ENCODE results near the gene FARS2. TPM values are rescaled to one million over a fixed set of nuclear protein-coding genes. Genes with fewer than 3 reads are reported as not detected.

Gene FARS2
- total RNA-seq, 2 experiments from 2014 or later, result 16.7 to 20.2 TPM

- H3K27me3 Mint-ChIP-seq (ENCODE audit: low read depth), result no peaks in the 10 kb centered on the region
- no peak overlapping the region for H3K4me3 Mint-ChIP-seq
- H3K9me3 Mint-ChIP-seq (ENCODE audit: insufficient read depth), result no peaks in the 10 kb centered on the region
- CTCF ChIA-PET, result interaction anchor here (1.9 kb wide), 1 partner anchor 28 kb away, joined by 4 read pairs; no protein-coding TSS in a partner anchor
- POLR2A ChIA-PET, result no interaction called here
- ATAC-seq, result no peak
- no peaks in the 10 kb centered on the region for H3K4me1 Mint-ChIP-seq (ENCODE audit: low read depth)
- DNase-seq, result no peak
- peaks cover 3% of the 10 kb centered on the region for H3K36me3 Mint-ChIP-seq (ENCODE audit: low read depth)
- no peak overlapping the region for H3K27ac Mint-ChIP-seq
Observed at GRCh38 chr6:5442916-5443315, 181.6 kb downstream of the FARS2 start.

GRCh38 chr6:5443491-5443890 lies 182.2 kb downstream of the FARS2 start:
- H3K9me3 Mint-ChIP-seq (ENCODE audit: insufficient read depth), result no peaks in the 10 kb centered on the region
- H3K27ac Mint-ChIP-seq, result no peak overlapping the region
- H3K27me3 Mint-ChIP-seq (ENCODE audit: low read depth), result no peaks in the 10 kb centered on the region
- H3K36me3 Mint-ChIP-seq (ENCODE audit: low read depth), result no peaks in the 10 kb centered on the region
- CTCF ChIA-PET, result interaction anchor here (1.9 kb wide), 1 partner anchor 28 kb away, joined by 4 read pairs; no protein-coding TSS in a partner anchor
- ATAC-seq, result no peak
- H3K4me1 Mint-ChIP-seq (ENCODE audit: low read depth), result no peaks in the 10 kb centered on the region
- no peak overlapping the region for H3K4me3 Mint-ChIP-seq
- no peak for DNase-seq
- POLR2A ChIA-PET, result no interaction called here

GRCh38 chr6:5446362-5447075 lies 185.2 kb downstream of the FARS2 start:
- no peak for ATAC-seq
- H3K36me3 Mint-ChIP-seq (ENCODE audit: low read depth), result no peaks in the 10 kb centered on the region

GRCh38 chr6:5447921-5448320 lies 186.6 kb downstream of the FARS2 start:
- Mint-ChIP-seq H3K4me3 (no peak overlapping the region), H3K9me3 (ENCODE audit: insufficient read depth) (no peaks in the 10 kb centered on the region), H3K36me3 (ENCODE audit: low read depth) (no peaks in the 10 kb centered on the region), H3K27ac (no peak overlapping the region), H3K27me3 (ENCODE audit: low read depth) (no peaks in the 10 kb centered on the region), H3K4me1 (ENCODE audit: low read depth) (no peaks in the 10 kb centered on the region)
- DNase-seq, result no peak
- ChIA-PET POLR2A (no interaction called here), CTCF (no interaction called here)
- ATAC-seq, result no peak

More at GRCh38 chr6:5446362-5447075, 185.2 kb downstream of the FARS2 start:
- Mint-ChIP-seq H3K27me3 (ENCODE audit: low read depth) (no peaks in the 10 kb centered on the region), H3K4me1 (ENCODE audit: low read depth) (no peaks in the 10 kb centered on the region), H3K9me3 (ENCODE audit: insufficient read depth) (no peaks in the 10 kb centered on the region), H3K27ac (no peak overlapping the region), H3K4me3 (no peak overlapping the region)
- ChIA-PET POLR2A (no interaction called here), CTCF (no interaction called here)
- no peak for DNase-seq

- no peaks in the 10 kb centered on the region for H3K4me1 Mint-ChIP-seq (ENCODE audit: low read depth)
- H3K4me3 Mint-ChIP-seq, result no peak overlapping the region
- ChIA-PET POLR2A (no interaction called here), CTCF (interaction anchor here (1.0 kb wide), 1 partner anchor 11 kb away, joined by 3 read pairs; no protein-coding TSS in a partner anchor)
- ATAC-seq (no peak), DNase-seq (no peak)
- H3K27ac Mint-ChIP-seq, result no peak overlapping the region
- no peaks in the 10 kb centered on the region for H3K36me3 Mint-ChIP-seq (ENCODE audit: low read depth)
- no peaks in the 10 kb centered on the region for H3K9me3 Mint-ChIP-seq (ENCODE audit: insufficient read depth)
- no peaks in the 10 kb centered on the region for H3K27me3 Mint-ChIP-seq (ENCODE audit: low read depth)
Observed at GRCh38 chr6:5450073-5450472, 188.8 kb downstream of the FARS2 start.

- ChIA-PET CTCF (no interaction called here), POLR2A (interaction anchor here (1.3 kb wide), 1 partner anchor 21 kb away, joined by 3 read pairs; no protein-coding TSS in a partner anchor)
- no peaks in the 10 kb centered on the region for H3K9me3 Mint-ChIP-seq (ENCODE audit: insufficient read depth)
- no peak overlapping the region for H3K4me3 Mint-ChIP-seq
- no peaks in the 10 kb centered on the region for H3K4me1 Mint-ChIP-seq (ENCODE audit: low read depth)
- ATAC-seq, result no peak
- no peak overlapping the region for H3K27ac Mint-ChIP-seq
- H3K36me3 Mint-ChIP-seq (ENCODE audit: low read depth), result no peaks in the 10 kb centered on the region
- no peaks in the 10 kb centered on the region for H3K27me3 Mint-ChIP-seq (ENCODE audit: low read depth)
- DNase-seq, result no peak
Observed at GRCh38 chr6:5453546-5453945, 192.2 kb downstream of the FARS2 start.

GRCh38 chr6:5455142-5455541 lies 193.8 kb downstream of the FARS2 start:
- H3K4me1 Mint-ChIP-seq (ENCODE audit: low read depth), result peaks cover 4% of the 10 kb centered on the region
- H3K27me3 Mint-ChIP-seq (ENCODE audit: low read depth), result no peaks in the 10 kb centered on the region
- no peak overlapping the region for H3K4me3 Mint-ChIP-seq
- no peak for DNase-seq
- POLR2A ChIA-PET, result no interaction called here
- no peaks in the 10 kb centered on the region for H3K36me3 Mint-ChIP-seq (ENCODE audit: low read depth)
- no peaks in the 10 kb centered on the region for H3K9me3 Mint-ChIP-seq (ENCODE audit: insufficient read depth)
- ATAC-seq, result no peak
- no peak overlapping the region for H3K27ac Mint-ChIP-seq
- CTCF ChIA-PET, result interaction anchor here (0.8 kb wide), 1 partner anchor 14 kb away, joined by 3 read pairs; no protein-coding TSS in a partner anchor

- ATAC-seq, result no peak
- no peak overlapping the region for H3K4me3 Mint-ChIP-seq
- POLR2A ChIA-PET, result interaction anchor here (0.7 kb wide), 1 partner anchor 1659 kb away, joined by 3 read pairs; no protein-coding TSS in a partner anchor
- no peaks in the 10 kb centered on the region for H3K36me3 Mint-ChIP-seq (ENCODE audit: low read depth)
- DNase-seq, result no peak
- no peaks in the 10 kb centered on the region for H3K9me3 Mint-ChIP-seq (ENCODE audit: insufficient read depth)
- CTCF ChIA-PET, result interaction anchor here (1.4 kb wide), 1 partner anchor 14 kb away, joined by 5 read pairs; no protein-coding TSS in a partner anchor
- H3K27me3 Mint-ChIP-seq (ENCODE audit: low read depth), result no peaks in the 10 kb centered on the region
- H3K27ac Mint-ChIP-seq, result no peak overlapping the region
- peaks cover 10% of the 10 kb centered on the region for H3K4me1 Mint-ChIP-seq (ENCODE audit: low read depth)
Observed at GRCh38 chr6:5457041-5457440, 195.7 kb downstream of the FARS2 start.

- ChIA-PET CTCF (interaction anchor here (1.4 to 1.5 kb wide), 2 partner anchors 13 kb away, joined by 3 to 5 read pairs; no protein-coding TSS in a partner anchor), POLR2A (interaction anchor here (0.5 to 0.7 kb wide), 2 partner anchors 149 to 1658 kb away, joined by 3 to 4 read pairs; no protein-coding TSS in a partner anchor)
- Mint-ChIP-seq H3K27me3 (ENCODE audit: low read depth) (no peaks in the 10 kb centered on the region), H3K4me1 (ENCODE audit: low read depth) (peaks cover 10% of the 10 kb centered on the region), H3K9me3 (ENCODE audit: insufficient read depth) (no peaks in the 10 kb centered on the region), H3K4me3 (no peak overlapping the region), H3K36me3 (ENCODE audit: low read depth) (no peaks in the 10 kb centered on the region), H3K27ac (no peak overlapping the region)
- DNase-seq (no peak), ATAC-seq (no peak)
Observed at GRCh38 chr6:5457983-5458683, 196.8 kb downstream of the FARS2 start.

- no peak overlapping the region for H3K27ac Mint-ChIP-seq
- no peaks in the 10 kb centered on the region for H3K36me3 Mint-ChIP-seq (ENCODE audit: low read depth)
- no peak for ATAC-seq
- H3K27me3 Mint-ChIP-seq (ENCODE audit: low read depth), result no peaks in the 10 kb centered on the region
- no peak overlapping the region for H3K4me3 Mint-ChIP-seq
- POLR2A ChIA-PET, result no interaction called here
- no peak for DNase-seq
- H3K9me3 Mint-ChIP-seq (ENCODE audit: insufficient read depth), result no peaks in the 10 kb centered on the region
- peaks cover 10% of the 10 kb centered on the region for H3K4me1 Mint-ChIP-seq (ENCODE audit: low read depth)
- CTCF ChIA-PET, result interaction anchor here (1.5 kb wide), 1 partner anchor 12 kb away, joined by 3 read pairs; no protein-coding TSS in a partner anchor
Observed at GRCh38 chr6:5459346-5459745, 198.0 kb downstream of the FARS2 start.

GRCh38 chr6:5461365-5461764 lies 200.1 kb downstream of the FARS2 start:
- Mint-ChIP-seq H3K9me3 (ENCODE audit: insufficient read depth) (no peaks in the 10 kb centered on the region), H3K27ac (no peak overlapping the region), H3K36me3 (ENCODE audit: low read depth) (no peaks in the 10 kb centered on the region), H3K27me3 (ENCODE audit: low read depth) (no peaks in the 10 kb centered on the region), H3K4me3 (no peak overlapping the region), H3K4me1 (ENCODE audit: low read depth) (peaks cover 10% of the 10 kb centered on the region)
- DNase-seq (no peak), ATAC-seq (no peak)
- ChIA-PET POLR2A (no interaction called here), CTCF (interaction anchor here (0.8 to 1.4 kb wide), 2 partner anchors 10 to 11 kb away, joined by 3 to 5 read pairs; no protein-coding TSS in a partner anchor)

- H3K36me3 Mint-ChIP-seq (ENCODE audit: low read depth), result no peaks in the 10 kb centered on the region
Observed at GRCh38 chr6:5462856-5463255, 201.5 kb downstream of the FARS2 start.

More at GRCh38 chr6:5462856-5463255, 201.5 kb downstream of the FARS2 start:
- no peak overlapping the region for H3K4me3 Mint-ChIP-seq
- H3K4me1 Mint-ChIP-seq (ENCODE audit: low read depth), result peaks cover 10% of the 10 kb centered on the region
- ATAC-seq, result no peak
- POLR2A ChIA-PET, result no interaction called here
- H3K27ac Mint-ChIP-seq, result no peak overlapping the region
- CTCF ChIA-PET, result no interaction called here
- DNase-seq, result no peak
- no peaks in the 10 kb centered on the region for H3K9me3 Mint-ChIP-seq (ENCODE audit: insufficient read depth)
- no peaks in the 10 kb centered on the region for H3K27me3 Mint-ChIP-seq (ENCODE audit: low read depth)
